Left ventricle myocardium inferior (tissue), 1 donor: ENCODE measurements around the gene ZNF124. TPM values are rescaled to one million over a fixed set of nuclear protein-coding genes. Genes with fewer than 3 reads are reported as not detected.

Experiments used
- DNase-seq: peaks from one replicate; pipeline ENCODE4 v3.0.0-alpha.2; 2020
- H3K27ac ChIP-seq: fragments of 200-600 bp; replicated peaks from 2 replicates; pipeline ENCODE4 v1.8.0; 2021
- H3K27me3 ChIP-seq: fragments of 200-600 bp; 2 replicates; pipeline ENCODE4 v1.8.0; 2021; ENCODE audit warnings: low read depth
- H3K36me3 ChIP-seq: fragments of 200-600 bp; 2 replicates; pipeline ENCODE4 v1.8.0; 2021
- H3K4me1 ChIP-seq: fragments of 200-600 bp; 2 replicates; pipeline ENCODE4 v1.8.0; 2021
- H3K4me3 ChIP-seq: fragments of 200-600 bp; 2 replicates; pipeline ENCODE4 v1.8.0; 2021; ENCODE audit warnings: mild to moderate bottlenecking, moderate library complexity
- H3K9me3 ChIP-seq: fragments of 200-600 bp; replicated peaks from 2 replicates; pipeline ENCODE4 v1.8.0; 2021
- intact Hi-C: fragments of 100-400 bp; cut with micrococcal nuclease; formaldehyde crosslinking; loops from one replicate; pipeline ENCODE4 v1.11.0; 2022
- total RNA-seq: library from RNA; stranded (reverse); fragmentation: NEBNext Ultra II Directional; extraction: Animal tissue kit (Norgen Biotek cat#: 25700); gene quantifications from one replicate; pipeline ENCODE4 v1.2.1, GENCODE V29; 2021
- TF ChIP-seq, protein P1 (sequence below): fragments of 200-600 bp; IDR thresholded peaks from 2 replicates; pipeline ENCODE4 v1.8.0; 2021; ENCODE audit warnings: antibody characterized with exemption, mild to moderate bottlenecking, borderline replicate concordance
- donor health status: DM: no; HTN: yes; CAD: no; lungs with severe emphysema.

ZNF124 gene
- total RNA-seq, 1 donor from 2014 or later: 7.6 TPM

DNA sequence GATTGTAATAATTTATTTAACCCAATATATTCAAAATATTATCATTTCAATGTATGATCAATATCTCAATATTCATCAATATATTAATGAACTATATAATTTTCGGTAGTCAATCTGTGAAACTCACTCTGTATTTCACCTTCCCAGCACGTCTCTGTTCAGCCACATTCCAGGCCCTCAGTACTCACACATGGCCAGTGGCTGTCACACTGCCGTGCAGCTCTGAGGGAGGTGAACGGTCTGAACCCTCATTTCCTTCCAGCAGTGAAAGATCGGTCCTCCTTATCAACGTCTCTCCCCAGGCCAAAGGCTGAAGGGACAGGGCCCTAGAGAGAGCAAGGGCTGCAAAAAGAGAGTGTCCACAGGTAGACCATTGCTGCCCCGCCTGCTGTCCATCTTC lies 39.5 kb upstream of the ZNF124 start:
- H3K4me1 ChIP-seq: peaks cover 28% of the 10 kb centered on the region
- H3K27me3 ChIP-seq: no peaks in the 10 kb centered on the region
- TF ChIP-seq, protein P1, sequence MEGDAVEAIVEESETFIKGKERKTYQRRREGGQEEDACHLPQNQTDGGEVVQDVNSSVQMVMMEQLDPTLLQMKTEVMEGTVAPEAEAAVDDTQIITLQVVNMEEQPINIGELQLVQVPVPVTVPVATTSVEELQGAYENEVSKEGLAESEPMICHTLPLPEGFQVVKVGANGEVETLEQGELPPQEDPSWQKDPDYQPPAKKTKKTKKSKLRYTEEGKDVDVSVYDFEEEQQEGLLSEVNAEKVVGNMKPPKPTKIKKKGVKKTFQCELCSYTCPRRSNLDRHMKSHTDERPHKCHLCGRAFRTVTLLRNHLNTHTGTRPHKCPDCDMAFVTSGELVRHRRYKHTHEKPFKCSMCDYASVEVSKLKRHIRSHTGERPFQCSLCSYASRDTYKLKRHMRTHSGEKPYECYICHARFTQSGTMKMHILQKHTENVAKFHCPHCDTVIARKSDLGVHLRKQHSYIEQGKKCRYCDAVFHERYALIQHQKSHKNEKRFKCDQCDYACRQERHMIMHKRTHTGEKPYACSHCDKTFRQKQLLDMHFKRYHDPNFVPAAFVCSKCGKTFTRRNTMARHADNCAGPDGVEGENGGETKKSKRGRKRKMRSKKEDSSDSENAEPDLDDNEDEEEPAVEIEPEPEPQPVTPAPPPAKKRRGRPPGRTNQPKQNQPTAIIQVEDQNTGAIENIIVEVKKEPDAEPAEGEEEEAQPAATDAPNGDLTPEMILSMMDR: no peak
- no peaks in the 10 kb centered on the region for H3K36me3 ChIP-seq
- DNase-seq: no peak
- H3K4me3 ChIP-seq: peak overlapping the region; percentile 97
- intact Hi-C loops: no loop called here
- peak overlapping the region; percentile 95 for H3K27ac ChIP-seq
- H3K9me3 ChIP-seq: no peaks in the 10 kb centered on the region

DNA sequence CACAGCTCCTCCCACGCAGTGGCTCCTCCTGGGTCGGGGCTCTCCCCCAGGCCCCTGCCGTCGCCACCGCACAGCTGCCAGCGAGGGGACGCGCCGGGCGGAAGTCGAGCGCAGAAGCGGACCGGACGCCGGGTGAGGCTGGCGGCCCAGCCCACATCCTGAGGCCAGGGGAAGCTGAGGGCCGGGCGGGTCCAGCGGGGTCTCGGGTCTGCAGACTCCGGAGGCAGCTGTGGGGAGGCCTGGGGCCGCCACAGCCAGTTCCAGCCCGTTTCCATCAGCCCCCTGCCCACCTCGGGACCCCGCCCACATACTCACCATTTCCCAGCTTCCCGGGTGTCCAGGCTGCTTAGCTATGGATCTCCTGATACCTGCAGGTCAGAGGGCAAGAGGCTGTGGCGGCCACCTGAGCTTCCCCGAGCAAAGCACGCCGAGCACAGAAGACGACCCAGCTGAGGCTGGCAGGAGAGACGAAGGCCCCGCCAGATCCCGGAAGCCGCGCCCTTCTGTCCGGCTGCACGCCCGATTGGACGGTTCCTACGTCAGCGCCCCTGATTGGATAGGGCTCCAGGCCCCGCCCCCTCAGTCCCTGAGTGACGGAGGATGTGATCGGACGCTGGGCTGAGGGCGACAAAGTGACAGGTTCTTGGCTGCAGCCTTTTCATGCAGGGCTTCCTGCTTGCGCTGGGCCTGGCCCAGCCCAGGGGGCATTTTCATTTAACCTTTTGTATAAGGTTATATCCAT lies 38.7 kb upstream of the ZNF124 start:
- Histone ChIP-seq H3K27me3 (no peaks in the 10 kb centered on the region), H3K4me1 (peaks cover 28% of the 10 kb centered on the region), H3K9me3 (no peaks in the 10 kb centered on the region), H3K36me3 (no peaks in the 10 kb centered on the region), H3K4me3 (peak overlapping the region; percentile 97), H3K27ac (peak overlapping the region; percentile 95)
- intact Hi-C loops: no loop called here
- DNase-seq: peak; percentile 99
- TF ChIP-seq, protein P1: no peak

DNA sequence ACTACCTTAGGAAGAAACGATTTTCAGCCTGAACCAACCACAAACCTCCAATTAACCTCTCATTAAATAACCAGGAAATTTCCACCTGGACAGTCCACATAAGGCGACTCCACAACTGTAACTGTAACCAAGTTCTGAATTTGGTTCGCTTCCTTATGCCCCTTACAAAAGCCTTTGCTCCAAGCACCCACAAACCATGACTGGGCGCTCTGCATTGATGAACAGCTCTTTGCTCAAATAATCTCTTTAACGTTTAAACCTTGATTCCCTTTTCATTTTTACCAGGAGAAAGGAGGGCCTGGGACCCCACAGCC lies 38.2 kb upstream of the ZNF124 start:
- intact Hi-C loops: no loop called here

DNA sequence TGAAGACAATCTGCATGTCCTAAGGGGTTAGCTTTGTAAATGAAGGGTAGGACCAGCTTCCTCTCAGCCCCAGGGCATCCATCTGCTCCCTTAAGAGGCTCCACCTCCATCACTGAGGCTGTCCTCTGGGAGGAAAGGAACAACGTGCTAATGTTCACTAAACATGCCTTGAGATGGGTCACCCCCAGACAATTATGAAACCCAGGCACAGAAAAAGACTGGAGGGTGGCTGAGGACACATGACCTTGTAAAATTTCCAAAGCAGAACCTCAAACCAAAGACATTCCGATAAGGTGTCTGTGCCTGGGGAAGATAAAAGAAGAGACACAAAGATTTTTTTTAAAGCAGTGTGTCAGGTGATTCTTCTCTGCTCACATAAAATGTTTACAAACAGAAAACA lies 37.6 kb upstream of the ZNF124 start:
- TF ChIP-seq, protein P1: no peak
- H3K27me3 ChIP-seq: no peaks in the 10 kb centered on the region
- peaks cover 34% of the 10 kb centered on the region for H3K4me1 ChIP-seq
- intact Hi-C loops: no loop called here
- no peaks in the 10 kb centered on the region for H3K36me3 ChIP-seq
- no peak for DNase-seq
- H3K9me3 ChIP-seq: no peaks in the 10 kb centered on the region
- H3K27ac ChIP-seq: no peak overlapping the region
- peak overlapping the region; percentile 97 for H3K4me3 ChIP-seq

More for the DNA sequence above, 38.2 kb upstream of the ZNF124 start:
- Histone ChIP-seq H3K36me3 (no peaks in the 10 kb centered on the region), H3K27ac (peak overlapping the region; percentile 95), H3K4me3 (peak overlapping the region; percentile 97), H3K9me3 (no peaks in the 10 kb centered on the region), H3K4me1 (peaks cover 28% of the 10 kb centered on the region), H3K27me3 (no peaks in the 10 kb centered on the region)
- TF ChIP-seq, protein P1: no peak
- no peak for DNase-seq

DNA sequence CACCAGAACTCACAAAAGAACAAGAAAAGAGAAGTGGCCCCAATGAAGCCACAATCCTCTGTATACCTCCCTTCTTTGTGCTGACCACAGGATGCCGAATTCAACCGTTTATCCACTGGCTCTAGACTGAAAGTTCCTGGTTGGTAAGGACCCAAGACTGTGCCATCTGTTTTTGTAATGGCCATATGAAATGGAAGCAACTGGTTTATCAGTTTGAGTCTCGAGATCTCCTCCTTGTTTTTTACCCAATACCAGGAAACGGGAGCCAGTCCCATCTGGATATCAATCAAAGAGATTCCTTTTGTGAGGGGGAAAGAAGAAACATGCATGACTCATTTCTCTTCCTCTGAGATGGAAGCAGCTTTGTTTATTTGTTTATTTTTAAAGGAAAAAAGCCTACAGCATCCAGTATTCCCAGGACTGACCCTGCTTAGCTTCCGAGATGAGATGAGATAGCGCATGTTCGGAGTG lies 32.4 kb upstream of the ZNF124 start:
- Histone ChIP-seq H3K27ac (peak overlapping the region; percentile 52), H3K27me3 (no peaks in the 10 kb centered on the region), H3K36me3 (peaks cover 40% of the 10 kb centered on the region), H3K9me3 (no peaks in the 10 kb centered on the region), H3K4me1 (peaks cover 20% of the 10 kb centered on the region), H3K4me3 (no peak overlapping the region)
- no peak for DNase-seq
- TF ChIP-seq, protein P1: no peak
- intact Hi-C loops: no loop called here
